Neural crest cell (in vitro differentiated cells): ENCODE data around the gene ADGRA1. TPM values are rescaled to one million over a fixed set of nuclear protein-coding genes. Genes with fewer than 3 reads are reported as not detected.

Experiments used
- DNase-seq: peaks from one replicate; pipeline ENCODE4 v3.0.0; 2021; ENCODE audit warnings: low read depth, mixed read lengths, low spot score
- H3K27ac Mint-ChIP-seq: one replicate; pipeline ENCODE4 v1.8.0; 2021; ENCODE audit warnings: mild to moderate bottlenecking, mixed read lengths; ENCODE audit not compliant: unreplicated experiment
- H3K27me3 Mint-ChIP-seq: 2 replicates; pipeline ENCODE4 v1.8.0; 2021; ENCODE audit warnings: low read depth, mild to moderate bottlenecking, mixed read lengths
- H3K36me3 Mint-ChIP-seq: 2 replicates; pipeline ENCODE4 v1.8.0; 2021; ENCODE audit warnings: low read depth, mild to moderate bottlenecking, mixed read lengths
- H3K4me1 Mint-ChIP-seq: 2 replicates; pipeline ENCODE4 v1.8.0; 2021; ENCODE audit warnings: mixed read lengths
- H3K4me3 Mint-ChIP-seq: one replicate; pipeline ENCODE4 v1.8.0; 2021; ENCODE audit warnings: mild to moderate bottlenecking, mixed read lengths
- H3K9me3 Mint-ChIP-seq: 2 replicates; pipeline ENCODE4 v1.8.0; 2021; ENCODE audit warnings: mixed read lengths
- CTCF ChIP-seq: fragments of 200-600 bp; sonication (generic); conservative IDR thresholded peaks from 2 replicates; pipeline ENCODE4 v1.5.0; 2021; ENCODE audit warnings: antibody characterized with exemption, mild to moderate bottlenecking
- total RNA-seq: library from RNA; stranded (reverse); gene quantifications from 2 replicates; pipeline ENCODE4 v1.2.1, GENCODE V29; 2021

The ADGRA1 gene
- total RNA-seq, 1 donor from 2014 or later = 0.33 TPM

GRCh38 chr10:133060466-133060865 is 27.3 kb upstream of the ADGRA1 start:
- Mint-ChIP-seq H3K4me3 (no peak overlapping the region), H3K4me1 (peaks cover 5% of the 10 kb centered on the region), H3K27ac (no peak overlapping the region), H3K9me3 (no peaks in the 10 kb centered on the region), H3K36me3 (no peaks in the 10 kb centered on the region), H3K27me3 (peaks cover 11% of the 10 kb centered on the region)
- no peak for TF ChIP-seq CTCF
- DNase-seq = no peak

GRCh38 chr10:133060881-133061280 is 26.8 kb upstream of the ADGRA1 start:
- H3K4me3 Mint-ChIP-seq = no peak overlapping the region
- H3K9me3 Mint-ChIP-seq = no peaks in the 10 kb centered on the region
- peaks cover 11% of the 10 kb centered on the region for H3K27me3 Mint-ChIP-seq
- peaks cover 5% of the 10 kb centered on the region for H3K4me1 Mint-ChIP-seq
- H3K36me3 Mint-ChIP-seq = no peaks in the 10 kb centered on the region
- H3K27ac Mint-ChIP-seq = no peak overlapping the region
- DNase-seq = no peak
- TF ChIP-seq CTCF = no peak

GRCh38 chr10:133061296-133062038 is 26.3 kb upstream of the ADGRA1 start:
- no peak for TF ChIP-seq CTCF
- no peaks in the 10 kb centered on the region for H3K9me3 Mint-ChIP-seq
- DNase-seq = no peak
- peaks cover 11% of the 10 kb centered on the region for H3K27me3 Mint-ChIP-seq
- no peaks in the 10 kb centered on the region for H3K36me3 Mint-ChIP-seq
- H3K4me1 Mint-ChIP-seq = peaks cover 5% of the 10 kb centered on the region
- H3K4me3 Mint-ChIP-seq = no peak overlapping the region
- no peak overlapping the region for H3K27ac Mint-ChIP-seq

- H3K9me3 Mint-ChIP-seq = no peaks in the 10 kb centered on the region
- no peak for DNase-seq
- H3K4me3 Mint-ChIP-seq = no peak overlapping the region
- TF ChIP-seq CTCF = no peak
- H3K27me3 Mint-ChIP-seq = peaks cover 14% of the 10 kb centered on the region
- H3K27ac Mint-ChIP-seq = no peak overlapping the region
- H3K4me1 Mint-ChIP-seq = peaks cover 7% of the 10 kb centered on the region
- no peaks in the 10 kb centered on the region for H3K36me3 Mint-ChIP-seq
Observed at GRCh38 chr10:133062085-133062484, 25.6 kb upstream of the ADGRA1 start.

GRCh38 chr10:133062635-133063034 is 25.1 kb upstream of the ADGRA1 start:
- H3K27ac Mint-ChIP-seq = no peak overlapping the region
- H3K4me1 Mint-ChIP-seq = peaks cover 12% of the 10 kb centered on the region
- no peaks in the 10 kb centered on the region for H3K9me3 Mint-ChIP-seq
- no peak overlapping the region for H3K4me3 Mint-ChIP-seq
- peaks cover 16% of the 10 kb centered on the region for H3K27me3 Mint-ChIP-seq
- TF ChIP-seq CTCF = no peak
- H3K36me3 Mint-ChIP-seq = no peaks in the 10 kb centered on the region
- DNase-seq = no peak
